SK-N-MC (cell line): Measurements from ENCODE around the gene DHRS9.

ENCODE experiments used
- DNase-seq: peaks from one replicate; pipeline ENCODE4 v3.0.0-alpha.2; 2011; ENCODE audit warnings: low read depth, low spot score
- H3K27ac ChIP-seq: fragments of 200-600 bp; sonication (generic); 2 replicates; pipeline ENCODE4 v1.5.1; 2016; ENCODE audit warnings: mixed run types
- H3K36me3 ChIP-seq: fragments of 200-600 bp; sonication (generic); 2 replicates; pipeline ENCODE4 v1.6.1; 2017; ENCODE audit warnings: antibody characterized with exemption, low read length, mixed read lengths; ENCODE audit not compliant: insufficient read depth
- H3K4me3 ChIP-seq: fragments of 200-600 bp; sonication (generic); 2 replicates; pipeline ENCODE4 v1.5.1; 2016
- H3K9ac ChIP-seq: fragments of 200-600 bp; sonication (generic); 2 replicates; pipeline ENCODE4 v1.8.0; 2017; ENCODE audit warnings: mixed run types, mixed read lengths; ENCODE audit not compliant: insufficient read length
- H3K9me3 ChIP-seq: fragments of 200-600 bp; sonication (generic); 2 replicates; pipeline ENCODE4 v1.6.1; 2017; ENCODE audit warnings: low read depth, mild to moderate bottlenecking, antibody characterized with exemption, low read length, moderate library complexity, mixed read lengths
- EZH2 ChIP-seq: fragments of 200-600 bp; sonication (generic); IDR thresholded peaks from one replicate; pipeline ENCODE4 v1.6.1; 2017; ENCODE audit warnings: antibody characterized with exemption
- FOXP2 ChIP-seq: optimal IDR thresholded peaks from 2 replicates; pipeline ENCODE3; 2011; ENCODE audit warnings: mild to moderate bottlenecking, moderate library complexity; ENCODE audit not compliant: insufficient read depth; ENCODE audit errors: extremely low read length, control extremely low read depth
- POLR2AphosphoS5 ChIP-seq: IDR thresholded peaks from 2 replicates; pipeline ENCODE4 v1.6.1; 2012; ENCODE audit warnings: mild to moderate bottlenecking, low read depth, low read length, borderline replicate concordance

DHRS9 gene

GRCh38 chr2:169069341-169069740, at the start of gene DHRS9:
DHRS9 (plus strand) TSS chr2:169069563; CDS start chr2:169081582, 12,019 bp downstream.
- Histone ChIP-seq H3K9ac (no peak within 1 kb of the TSS), H3K4me3 (no peak within 1 kb of the TSS), H3K27ac (no peak within 1 kb of the TSS), H3K9me3 (no peaks in the 10 kb centered on the region), H3K36me3 (no peaks in the 10 kb centered on the region)
- TF ChIP-seq FOXP2 (no peak), EZH2 (no peak), POLR2AphosphoS5 (no peak)
- DNase-seq, result no peak

GRCh38 chr2:169023161-169023560, 46.2 kb upstream of the DHRS9 start:
- no peak for DNase-seq
- no peak overlapping the region for H3K27ac ChIP-seq
- no peak for TF ChIP-seq POLR2AphosphoS5
- no peak for TF ChIP-seq FOXP2
- TF ChIP-seq EZH2, result no peak
- no peaks in the 10 kb centered on the region for H3K36me3 ChIP-seq
- no peaks in the 10 kb centered on the region for H3K9me3 ChIP-seq
- no peak overlapping the region for H3K4me3 ChIP-seq
- H3K9ac ChIP-seq, result no peak overlapping the region

- Histone ChIP-seq H3K9me3 (no peaks in the 10 kb centered on the region), H3K27ac (no peak overlapping the region), H3K9ac (no peak overlapping the region), H3K4me3 (no peak overlapping the region), H3K36me3 (no peaks in the 10 kb centered on the region)
- no peak for DNase-seq
- no peak for TF ChIP-seq EZH2
- TF ChIP-seq POLR2AphosphoS5, result no peak
- no peak for TF ChIP-seq FOXP2
These were observed 43.3 kb upstream of the DHRS9 start for GRCh38 chr2:169026056-169026455.

GRCh38 chr2:169027234-169027633, 42.1 kb upstream of the DHRS9 start:
- Histone ChIP-seq H3K4me3 (no peak overlapping the region), H3K27ac (no peak overlapping the region), H3K9ac (no peak overlapping the region), H3K36me3 (no peaks in the 10 kb centered on the region), H3K9me3 (no peaks in the 10 kb centered on the region)
- no peak for DNase-seq
- TF ChIP-seq FOXP2 (no peak), POLR2AphosphoS5 (no peak), EZH2 (no peak)

- no peaks in the 10 kb centered on the region for H3K36me3 ChIP-seq
- no peak overlapping the region for H3K9ac ChIP-seq
- H3K4me3 ChIP-seq, result no peak overlapping the region
- H3K27ac ChIP-seq, result no peak overlapping the region
- DNase-seq, result no peak
- TF ChIP-seq EZH2, result no peak
- no peak for TF ChIP-seq POLR2AphosphoS5
- no peak for TF ChIP-seq FOXP2
- H3K9me3 ChIP-seq, result no peaks in the 10 kb centered on the region
These were observed 40.0 kb upstream of the DHRS9 start for GRCh38 chr2:169029341-169029740.

- DNase-seq, result no peak
- Histone ChIP-seq H3K4me3 (no peak within 1 kb of the TSS), H3K27ac (no peak within 1 kb of the TSS), H3K9me3 (no peaks in the 10 kb centered on the region), H3K36me3 (no peaks in the 10 kb centered on the region), H3K9ac (no peak within 1 kb of the TSS)
- no peak for TF ChIP-seq POLR2AphosphoS5
- no peak for TF ChIP-seq EZH2
- no peak for TF ChIP-seq FOXP2
These were observed 38.2 kb upstream of the DHRS9 start, which contains the start of gene ABCB11 for GRCh38 chr2:169031202-169031601. ABCB11 (minus strand) TSS chr2:169031324; CDS start chr2:169018125, 13,199 bp downstream.

GRCh38 chr2:169034256-169034655, 35.1 kb upstream of the DHRS9 start:
- no peaks in the 10 kb centered on the region for H3K9me3 ChIP-seq
- no peak for DNase-seq

GRCh38 chr2:169034984-169035544, 34.3 kb upstream of the DHRS9 start:
- no peak overlapping the region for H3K9ac ChIP-seq
- H3K36me3 ChIP-seq, result no peaks in the 10 kb centered on the region
- no peak for DNase-seq
- no peak overlapping the region for H3K27ac ChIP-seq
- no peak for TF ChIP-seq POLR2AphosphoS5
- no peak for TF ChIP-seq EZH2
- TF ChIP-seq FOXP2, result no peak
- H3K9me3 ChIP-seq, result no peaks in the 10 kb centered on the region
- no peak overlapping the region for H3K4me3 ChIP-seq

More at GRCh38 chr2:169034256-169034655, 35.1 kb upstream of the DHRS9 start:
- H3K9ac ChIP-seq, result no peak overlapping the region
- H3K4me3 ChIP-seq, result no peak overlapping the region
- no peak overlapping the region for H3K27ac ChIP-seq
- H3K36me3 ChIP-seq, result no peaks in the 10 kb centered on the region
- TF ChIP-seq FOXP2, result no peak
- TF ChIP-seq EZH2, result no peak

- no peak for TF ChIP-seq EZH2
- TF ChIP-seq POLR2AphosphoS5, result no peak
- no peak for TF ChIP-seq FOXP2
- Histone ChIP-seq H3K4me3 (no peak overlapping the region), H3K9me3 (no peaks in the 10 kb centered on the region), H3K27ac (no peak overlapping the region), H3K36me3 (no peaks in the 10 kb centered on the region), H3K9ac (no peak overlapping the region)
- DNase-seq, result no peak
These were observed 33.5 kb upstream of the DHRS9 start for GRCh38 chr2:169035887-169036286.
